HG02759 (cell line): Measurements from ENCODE around the gene SOX5.

Source experiments
- ATAC-seq: cut with Tn5 transposase; IDR thresholded peaks from one replicate; pipeline ENCODE4 v1.9.1; 2021; ENCODE audit warnings: mild to moderate bottlenecking, moderate library complexity; ENCODE audit not compliant: unreplicated experiment

Gene SOX5

DNA sequence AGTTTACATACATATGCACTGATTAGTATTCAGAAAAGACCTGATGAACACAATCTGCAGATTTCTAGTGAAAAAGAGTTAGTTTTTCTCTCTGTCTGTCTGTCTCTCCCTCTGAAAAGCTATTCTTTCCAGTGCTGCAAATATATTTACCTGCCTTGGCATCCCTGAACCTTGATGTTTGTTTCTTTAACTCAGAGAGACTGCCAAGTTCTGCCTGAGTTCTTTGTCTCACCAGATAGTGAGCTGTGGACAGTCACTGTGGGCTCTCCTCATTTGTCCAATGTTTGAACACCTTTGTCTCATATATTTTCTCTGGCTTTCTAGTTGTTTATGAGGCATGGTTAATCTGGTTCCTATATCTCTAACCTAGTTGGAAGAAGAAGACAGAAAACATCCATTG is 250.4 kb downstream of the SOX5 start:
- ATAC-seq, result no peak

DNA sequence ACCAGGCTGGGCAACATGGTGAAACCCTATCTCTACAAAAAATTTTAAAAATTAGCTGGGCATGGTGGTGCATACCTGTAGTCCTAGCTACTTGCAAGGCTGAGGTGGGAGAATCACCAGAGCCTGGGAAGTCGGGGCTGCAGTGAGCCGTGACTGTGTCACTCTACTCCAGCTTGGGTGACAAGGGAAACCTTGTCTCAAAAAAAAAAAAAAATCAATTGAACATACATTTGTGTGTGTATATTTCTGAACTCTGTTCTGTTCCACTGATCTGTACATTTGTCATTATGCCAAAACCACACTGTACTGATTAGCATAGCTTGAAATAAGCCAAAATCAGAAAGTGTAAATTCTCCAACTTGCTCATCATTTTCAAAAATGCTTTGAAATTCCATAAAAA is 254.6 kb downstream of the SOX5 start:
- no peak for ATAC-seq

- ATAC-seq, result no peak
Measured at GRCh38 chr12:23694307-23694706, 255.2 kb downstream of the SOX5 start.

DNA sequence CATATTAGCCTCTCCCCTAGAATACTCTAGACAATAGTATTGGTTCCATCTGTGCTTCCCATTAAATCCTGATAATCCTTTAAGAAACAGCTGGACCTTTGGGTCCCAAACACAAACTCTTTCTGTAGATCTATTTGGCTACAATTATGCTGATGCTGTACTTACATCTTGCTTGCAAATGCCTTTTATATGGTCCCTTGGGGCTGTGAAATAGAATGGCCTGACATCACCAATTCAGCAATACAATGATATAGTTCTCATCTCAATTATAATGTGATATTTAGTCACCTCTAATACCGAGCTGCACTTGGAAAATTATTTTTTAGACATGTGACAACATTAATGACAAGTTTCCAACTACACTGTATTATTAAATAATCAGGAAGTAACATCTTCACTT is 261.5 kb downstream of the SOX5 start:
- no peak for ATAC-seq

DNA sequence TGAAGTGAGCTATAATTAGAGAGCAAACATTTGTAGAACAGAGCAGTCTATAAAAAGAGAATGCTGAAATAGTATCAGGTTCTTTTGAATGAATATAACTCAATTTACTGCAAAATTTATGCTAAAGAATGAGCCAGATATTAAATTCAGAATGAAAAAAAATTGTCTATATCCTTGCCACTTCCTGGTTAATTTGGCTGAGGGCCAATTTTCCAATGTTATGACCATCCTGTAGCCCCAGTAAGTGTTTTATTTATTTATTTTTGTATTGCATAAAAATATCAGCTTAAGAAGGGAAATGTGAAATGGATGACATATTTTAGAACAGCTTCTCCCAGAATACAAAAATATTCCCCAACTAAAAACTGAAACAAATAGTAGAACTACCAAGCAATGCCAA is 263.4 kb downstream of the SOX5 start:
- no peak for ATAC-seq

- ATAC-seq, result no peak
Measured at GRCh38 chr12:23684121-23684520, 265.3 kb downstream of the SOX5 start.

- no peak for ATAC-seq
Measured at GRCh38 chr12:23681237-23681636, 268.2 kb downstream of the SOX5 start.

DNA sequence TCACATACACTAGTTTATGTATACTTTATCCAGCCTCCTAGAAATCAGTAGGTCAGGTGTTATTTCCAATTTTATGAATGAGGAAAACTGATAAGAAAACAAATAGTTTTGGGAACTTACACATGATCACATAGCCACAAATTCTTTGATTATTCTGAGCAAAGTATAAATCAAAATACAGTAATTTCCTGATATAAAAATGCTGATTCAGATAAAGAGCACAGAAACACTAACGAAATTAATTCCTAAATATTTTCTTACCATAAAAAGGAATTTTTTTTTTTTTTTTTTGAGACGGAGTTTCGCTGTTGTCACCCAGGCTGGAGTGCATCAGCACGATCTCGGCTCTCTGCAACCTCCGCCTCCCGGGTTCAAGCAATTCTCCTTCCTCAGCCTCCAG is 275.4 kb downstream of the SOX5 start:
- ATAC-seq, result no peak

- ATAC-seq, result no peak
Measured at GRCh38 chr12:23671881-23672280, 277.6 kb downstream of the SOX5 start.

DNA sequence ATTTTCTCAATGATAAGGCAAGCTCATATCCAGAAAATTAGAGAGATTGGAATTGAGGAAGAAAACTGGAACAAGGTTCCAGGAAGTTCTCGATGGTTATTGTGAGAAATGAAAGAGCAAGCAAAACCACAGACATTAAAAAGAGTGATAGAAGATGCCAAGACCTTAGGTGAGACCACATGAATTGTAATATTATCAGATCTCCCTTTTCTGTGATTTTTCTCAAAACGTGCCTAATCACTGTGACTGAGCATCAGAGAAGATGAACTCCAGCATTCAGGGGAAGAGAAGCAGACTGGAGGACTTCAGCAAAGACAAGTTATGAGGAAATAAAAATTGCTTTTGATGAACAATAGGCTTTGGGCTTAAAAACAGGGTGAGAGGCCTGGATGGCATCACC is 278.8 kb downstream of the SOX5 start:
- no peak for ATAC-seq

GRCh38 chr12:23669691-23670090 is 279.8 kb downstream of the SOX5 start:
- no peak for ATAC-seq

DNA sequence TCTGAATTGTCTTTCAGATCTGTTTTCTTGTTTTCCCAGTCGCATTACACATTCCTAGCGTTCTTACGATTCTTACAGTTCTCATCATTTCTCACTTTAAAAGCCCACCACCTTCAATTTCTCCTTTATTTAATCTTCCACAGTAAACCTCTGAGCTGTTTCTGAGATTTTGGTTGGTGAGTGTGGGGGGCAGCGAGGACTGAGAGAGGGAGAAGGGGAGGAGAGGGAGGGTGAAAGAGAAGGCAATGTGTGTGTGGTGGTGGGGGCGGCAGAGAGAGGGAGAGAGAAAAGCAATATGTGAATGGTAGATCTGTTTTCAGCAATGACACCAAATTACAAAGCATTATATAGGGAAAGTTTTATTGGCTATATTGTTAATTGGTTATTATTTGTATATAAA is 282.6 kb downstream of the SOX5 start:
- no peak for ATAC-seq

GRCh38 chr12:23662966-23663365 is 286.5 kb downstream of the SOX5 start:
- no peak for ATAC-seq

DNA sequence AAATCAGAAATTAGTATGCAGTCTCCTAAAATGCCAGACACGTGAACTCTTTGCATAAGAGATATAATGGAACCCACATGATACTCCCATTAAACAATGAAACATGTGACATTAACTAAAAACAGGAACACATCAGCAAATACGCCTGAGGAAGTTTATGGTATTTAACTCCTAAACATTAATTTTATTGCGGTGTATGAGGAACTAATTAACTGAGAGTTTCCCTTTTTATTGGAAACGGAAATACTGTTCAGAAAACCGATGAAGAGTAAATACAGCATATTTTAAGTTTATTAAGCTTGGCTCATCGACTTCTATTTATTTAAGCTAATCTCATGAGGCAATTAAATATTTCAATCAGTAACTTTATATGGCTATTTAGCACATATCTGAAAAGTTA is 290.3 kb downstream of the SOX5 start:
- no peak for ATAC-seq

GRCh38 chr12:23657598-23657997 is 291.9 kb downstream of the SOX5 start:
- no peak for ATAC-seq

GRCh38 chr12:23655884-23656283 is 293.6 kb downstream of the SOX5 start:
- no peak for ATAC-seq

DNA sequence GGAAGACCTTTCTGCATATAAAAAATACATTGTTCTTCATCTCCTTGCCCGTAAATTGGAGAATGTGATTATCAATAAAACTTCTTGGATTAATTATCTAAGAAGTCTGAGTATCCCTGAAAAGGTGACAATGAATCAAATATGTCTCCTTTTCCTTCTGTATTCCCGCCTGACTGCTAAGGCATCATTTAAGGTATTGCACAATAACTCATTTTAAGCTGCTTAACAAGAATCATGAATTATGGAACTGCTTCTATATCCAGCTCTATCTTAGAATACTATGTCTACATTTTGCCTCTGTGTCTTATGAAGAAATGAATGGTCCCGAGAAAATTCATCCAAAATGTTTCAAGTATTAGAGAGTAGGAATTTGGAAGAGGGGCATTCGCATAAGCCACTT is 294.4 kb downstream of the SOX5 start:
- ATAC-seq, result no peak

- ATAC-seq, result no peak
Measured at GRCh38 chr12:23648546-23648945, 300.9 kb downstream of the SOX5 start.

DNA sequence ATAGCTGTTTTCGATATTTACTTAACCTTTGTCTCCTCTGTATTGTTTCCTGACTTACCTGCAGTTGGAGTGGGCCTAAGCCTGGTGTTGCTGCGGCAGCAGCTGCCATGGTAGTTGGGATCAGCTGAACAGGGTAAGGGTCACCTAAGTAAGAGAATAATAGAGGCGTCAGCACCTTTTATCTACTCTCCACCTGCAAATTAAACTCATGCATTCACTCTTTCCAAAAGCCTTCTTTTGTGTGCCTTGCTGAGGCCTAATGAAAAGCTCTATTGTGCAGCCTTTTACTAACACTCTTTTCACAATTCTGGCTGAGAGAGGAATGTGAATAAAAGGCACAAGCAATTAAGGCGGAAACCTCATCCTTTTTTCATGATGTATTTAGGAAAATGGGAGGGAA is 308.7 kb downstream of the SOX5 start:
- ATAC-seq, result no peak

DNA sequence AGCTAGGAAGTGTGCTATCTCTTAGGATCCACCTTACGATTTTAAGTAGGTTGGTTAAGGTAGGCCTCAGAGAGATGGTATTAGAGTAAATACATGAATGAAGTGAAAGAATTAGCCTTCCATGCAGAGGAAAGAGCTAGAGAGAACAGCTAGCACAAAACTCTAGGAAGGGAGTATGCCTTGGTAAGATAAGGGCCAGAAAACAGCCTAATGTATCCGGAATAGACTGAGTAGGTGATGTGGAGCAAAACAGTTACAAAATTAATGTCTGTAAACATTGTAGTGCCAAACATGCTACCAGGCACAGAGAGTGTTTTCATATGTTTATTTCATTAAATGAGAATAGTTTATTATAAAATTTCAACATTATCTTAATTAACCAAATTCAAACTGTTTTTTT is 315.1 kb downstream of the SOX5 start:
- no peak for ATAC-seq

- no peak for ATAC-seq
Measured at GRCh38 chr12:23631786-23632377, 317.6 kb downstream of the SOX5 start.

GRCh38 chr12:23630524-23630923 is 318.9 kb downstream of the SOX5 start:
- no peak for ATAC-seq

GRCh38 chr12:23628806-23629205 is 320.7 kb downstream of the SOX5 start:
- ATAC-seq, result no peak

DNA sequence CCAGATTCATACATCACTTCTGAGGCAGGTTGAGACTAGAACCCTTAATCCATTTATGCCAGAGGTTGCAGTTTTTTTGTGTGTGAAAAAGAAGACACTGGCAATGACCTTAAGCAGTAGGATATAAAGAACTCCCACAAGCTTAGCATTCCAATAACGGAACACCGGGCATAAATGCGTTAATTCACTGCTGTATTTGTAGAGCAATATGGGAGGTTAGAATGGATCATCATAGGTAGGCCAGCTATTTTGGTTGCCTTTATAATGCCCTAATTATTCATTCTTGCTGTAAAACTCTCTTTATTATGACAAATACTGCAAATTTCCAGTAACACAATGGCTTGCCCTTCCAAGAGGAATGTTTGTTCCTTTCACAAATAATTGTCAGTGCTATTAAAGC is 322.7 kb downstream of the SOX5 start:
- no peak for ATAC-seq
